ENCODE data around the gene PHOX2A. TPM values are rescaled to one million over a fixed set of nuclear protein-coding genes. Genes with fewer than 3 reads are reported as not detected.

The PHOX2A gene
- polyA plus RNA-seq, 1 experiment: not detected

- ChIA-PET CTCF (interaction anchor here (7.5 kb wide), 1 partner anchor 12 kb away, joined by 57 read pairs; no protein-coding TSS in a partner anchor), POLR2A (interaction anchor here (0.9 kb wide), 1 partner anchor 127 kb away, joined by 3 read pairs; no protein-coding TSS in a partner anchor)
- Histone ChIP-seq H3K36me3 (ENCODE audit: control insufficient read depth, insufficient read depth, low read length) (peaks cover 29% of the 10 kb centered on the region), H3K27me3 (ENCODE audit: control insufficient read depth, insufficient read depth, low read length) (no peaks in the 10 kb centered on the region), H3K4me3 (ENCODE audit: low read depth, low read length) (peak overlapping the region; percentile 81)
- no peak for TF ChIP-seq CTCF (IDR thresholded peaks at IDR 0.05; ENCODE audit: insufficient read depth, low read depth, low read length)
- no peak for DNase-seq (ENCODE audit: low read depth)
Measured at GRCh38 chr11:72225411-72225951, 18.5 kb downstream of the PHOX2A start.

DNA sequence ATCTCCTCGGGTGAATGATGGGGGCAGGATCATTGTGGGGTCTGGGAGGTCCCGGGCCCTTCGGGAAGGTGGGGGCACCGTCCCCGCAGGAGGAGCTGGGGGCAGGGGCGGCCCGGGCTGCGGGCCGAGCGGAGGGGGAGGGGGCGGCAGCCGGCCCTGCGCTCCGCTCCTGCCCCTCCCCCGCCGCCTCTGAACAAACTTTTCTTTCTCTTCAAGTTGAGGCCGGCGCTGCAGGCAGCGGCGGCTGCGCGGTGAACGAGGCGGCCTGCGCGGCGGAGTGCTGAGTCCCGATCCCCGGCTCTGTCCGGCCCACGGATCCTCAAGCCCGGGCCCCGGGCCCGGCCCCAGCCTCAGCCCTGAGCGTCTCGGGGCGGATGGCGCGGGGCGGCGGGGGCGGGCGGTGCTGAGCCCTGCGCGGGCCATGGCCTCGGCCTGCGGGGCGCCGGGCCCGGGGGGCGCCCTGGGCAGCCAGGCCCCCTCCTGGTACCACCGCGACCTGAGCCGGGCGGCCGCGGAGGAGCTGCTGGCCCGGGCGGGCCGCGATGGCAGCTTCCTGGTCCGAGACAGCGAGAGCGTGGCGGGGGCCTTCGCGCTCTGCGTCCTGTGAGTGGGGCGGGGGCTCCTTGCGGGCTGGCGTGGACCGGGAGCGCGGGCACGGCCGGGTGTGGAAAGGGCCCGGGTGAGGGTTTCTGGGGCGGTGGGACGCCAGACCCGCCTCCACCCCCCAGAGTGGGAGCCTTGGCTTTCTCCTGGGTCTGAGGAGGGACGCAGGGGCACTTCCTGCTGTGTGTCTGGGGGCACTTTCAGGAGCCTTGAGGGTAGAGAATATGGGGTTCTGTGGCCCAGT is 19.2 kb downstream of the PHOX2A start, which contains the start of gene INPPL1:
INPPL1 (plus strand) TSS at position 204 of the 847 bp plus-strand sequence; CDS start at position 422, 218 bp downstream.
- H3K4me3 ChIP-seq (ENCODE audit: low read depth, low read length): peak within 1 kb of the TSS; percentile 81
- ChIA-PET POLR2A (interaction anchor here (0.9 kb wide), 1 partner anchor 128 kb away, joined by 3 read pairs; no protein-coding TSS in a partner anchor), CTCF (interaction anchor here (0.6 to 7.5 kb wide), 2 partner anchors 13 to 208 kb away, joined by 3 to 57 read pairs; no protein-coding TSS in a partner anchor)
- no peak for DNase-seq (ENCODE audit: low read depth)
- peaks cover 22% of the 10 kb centered on the region for H3K36me3 ChIP-seq (ENCODE audit: control insufficient read depth, insufficient read depth, low read length)
- H3K27me3 ChIP-seq (ENCODE audit: control insufficient read depth, insufficient read depth, low read length): no peaks in the 10 kb centered on the region
- TF ChIP-seq CTCF (IDR thresholded peaks at IDR 0.05; ENCODE audit: insufficient read depth, low read depth, low read length): no peak

DNA sequence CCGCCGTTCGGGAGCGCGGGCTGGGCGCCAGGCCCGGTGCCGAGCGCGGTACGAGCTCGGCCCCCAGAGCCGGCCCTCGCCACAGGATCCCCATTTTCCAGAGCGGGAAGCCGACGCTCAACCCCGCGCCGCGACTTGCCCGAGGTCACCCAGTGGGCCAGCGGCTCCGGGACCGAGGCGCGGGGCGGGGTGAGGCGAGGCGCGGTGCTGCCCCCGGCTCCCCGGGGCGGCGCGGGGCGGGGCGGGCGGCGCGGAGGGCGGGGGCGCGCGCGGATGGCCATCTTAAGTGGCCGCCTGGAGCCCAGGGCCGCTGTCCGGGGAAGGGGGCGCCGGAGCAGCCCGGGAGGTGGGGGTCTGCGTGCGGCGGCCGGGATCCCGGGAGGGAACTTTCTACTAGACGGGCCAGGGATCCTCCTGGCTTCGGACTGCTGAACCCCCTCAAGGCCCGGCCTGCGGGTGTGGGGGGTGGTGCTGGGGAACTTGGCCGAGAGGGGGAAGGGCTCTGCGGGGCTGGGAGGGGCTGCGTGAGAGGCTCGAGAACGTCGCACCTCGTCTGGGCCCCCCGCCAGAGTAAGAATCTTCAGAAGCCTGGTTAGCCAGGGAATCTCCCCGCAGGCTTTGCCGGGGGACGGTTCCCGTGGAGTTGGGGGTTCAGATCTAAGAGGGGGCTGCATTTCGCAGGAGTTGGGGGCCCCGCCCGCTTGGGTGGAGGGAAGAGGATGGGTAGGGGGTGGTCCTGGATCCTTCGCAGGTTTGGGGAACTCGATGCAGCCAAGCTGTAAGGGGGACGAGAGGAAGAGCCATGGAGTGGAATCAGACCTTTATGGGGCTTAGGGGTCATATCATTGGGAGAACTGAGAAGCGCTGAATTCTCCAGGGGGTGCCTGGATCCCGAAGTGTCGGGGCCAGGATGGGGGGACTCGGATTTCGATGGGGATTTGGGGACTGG is 20.1 kb downstream of the PHOX2A start:
- TF ChIP-seq CTCF (IDR thresholded peaks at IDR 0.05; ENCODE audit: insufficient read depth, low read depth, low read length): no peak
- DNase-seq (ENCODE audit: low read depth): peak; percentile 13
- Histone ChIP-seq H3K27me3 (ENCODE audit: control insufficient read depth, insufficient read depth, low read length) (peaks cover 2% of the 10 kb centered on the region; the same call in 1 of the 2 replicates), H3K4me3 (ENCODE audit: low read depth, low read length) (peak overlapping the region; percentile 81), H3K36me3 (ENCODE audit: control insufficient read depth, insufficient read depth, low read length) (peaks cover 14% of the 10 kb centered on the region)
- ChIA-PET CTCF (interaction anchor here (0.6 to 7.5 kb wide), 4 partner anchors 14 to 267 kb away, joined by 3 to 57 read pairs (median 4); no protein-coding TSS in a partner anchor), POLR2A (interaction anchor here (0.6 to 0.7 kb wide), 2 partner anchors 185 to 1089 kb away, joined by 3 read pairs; no protein-coding TSS in a partner anchor)

DNA sequence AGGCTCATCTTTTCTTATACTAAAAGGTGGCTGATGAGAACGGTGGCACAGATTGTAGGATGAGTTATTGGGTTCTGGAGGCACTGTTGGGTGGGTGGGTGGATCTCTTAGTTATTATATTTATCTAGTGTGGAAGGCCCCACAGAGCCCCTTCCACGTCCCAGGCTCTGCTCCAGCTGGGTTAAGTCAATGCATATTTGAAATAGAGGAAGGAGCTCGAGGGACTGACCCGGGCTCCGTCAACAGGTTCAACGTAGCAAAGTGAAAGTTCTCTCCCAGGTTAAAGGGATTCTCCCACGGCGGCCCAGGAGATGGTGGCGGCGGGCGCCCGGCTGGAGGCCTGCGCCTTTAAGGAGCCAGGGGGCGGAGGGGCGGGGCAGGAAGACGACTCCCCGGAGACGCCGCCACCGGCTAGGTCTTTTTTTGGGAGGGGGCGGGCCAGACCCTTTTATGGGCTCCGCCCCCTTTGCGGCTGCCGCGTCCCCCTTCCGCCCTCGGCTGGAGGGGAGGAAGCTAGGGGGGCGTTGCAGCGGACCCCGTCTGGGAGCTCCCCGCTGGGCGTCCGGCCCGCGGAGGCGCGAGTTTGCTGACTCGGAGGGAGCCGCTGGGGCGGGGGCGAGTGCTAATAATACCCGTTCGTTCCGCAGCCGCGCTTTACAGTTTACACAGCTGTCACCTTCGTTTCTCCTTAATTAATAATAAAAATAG is 20.9 kb downstream of the PHOX2A start:
- Histone ChIP-seq H3K4me3 (ENCODE audit: low read depth, low read length) (peak overlapping the region; percentile 81), H3K36me3 (ENCODE audit: control insufficient read depth, insufficient read depth, low read length) (peaks cover 8% of the 10 kb centered on the region), H3K27me3 (ENCODE audit: control insufficient read depth, insufficient read depth, low read length) (peaks cover 10% of the 10 kb centered on the region)
- DNase-seq (ENCODE audit: low read depth): peak; percentile 57
- peak; percentile 40 for TF ChIP-seq CTCF (IDR thresholded peaks at IDR 0.05; ENCODE audit: insufficient read depth, low read depth, low read length)
- ChIA-PET CTCF (interaction anchor here (0.6 to 7.5 kb wide), 5 partner anchors 15 to 268 kb away, joined by 3 to 57 read pairs (median 3); no protein-coding TSS in a partner anchor), POLR2A (interaction anchor here (0.6 to 0.7 kb wide), 2 partner anchors 185 to 1090 kb away, joined by 3 read pairs; no protein-coding TSS in a partner anchor)
